Endothelial cell of hepatic sinusoid (primary cell): ENCODE data around the gene VWA5B2.

Experiments used
- in situ Hi-C: cut with HindIII; loops from 2 replicates; pipeline ENCODE4 v1.10.0; 2017; ENCODE audit warnings: low sequenced_read_pairs

Gene VWA5B2

DNA sequence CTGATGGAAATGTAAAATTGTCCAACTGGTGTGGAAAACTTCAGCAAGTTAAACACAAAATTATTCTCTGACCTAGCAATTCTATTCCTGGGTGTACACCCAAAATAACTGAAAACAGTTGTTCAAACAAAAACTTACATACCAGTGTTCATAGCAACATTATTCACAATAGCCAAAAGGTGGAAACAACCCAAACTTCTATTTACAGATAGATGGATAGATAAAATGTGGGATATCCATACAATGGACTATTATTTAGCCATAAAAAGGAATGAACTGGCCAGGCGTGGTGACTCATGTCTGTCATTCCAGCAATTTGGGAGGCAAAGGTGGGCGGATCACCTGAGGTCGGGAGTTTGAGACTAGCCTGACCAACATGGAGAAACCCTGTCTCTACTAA is 6.9 kb upstream of the VWA5B2 start:
- in situ Hi-C loops, result no loop called here

- in situ Hi-C loops, result no loop called here
Measured at GRCh38 chr3:184223946-184224345, 5.4 kb upstream of the VWA5B2 start.

- in situ Hi-C loops, result loop anchor here (5.0 kb wide), 1 partner anchor 40 kb away; no protein-coding TSS in a partner anchor
Measured at GRCh38 chr3:184227481-184227935, 1.9 kb upstream of the VWA5B2 start.

GRCh38 chr3:184228376-184229137 is 828 bp upstream of the VWA5B2 start:
- in situ Hi-C loops, result loop anchor here (5.0 kb wide), 1 partner anchor 39 kb away; no protein-coding TSS in a partner anchor

- in situ Hi-C loops, result no loop called here
Measured at GRCh38 chr3:184230081-184230602, 757 bp downstream of the VWA5B2 start.

DNA sequence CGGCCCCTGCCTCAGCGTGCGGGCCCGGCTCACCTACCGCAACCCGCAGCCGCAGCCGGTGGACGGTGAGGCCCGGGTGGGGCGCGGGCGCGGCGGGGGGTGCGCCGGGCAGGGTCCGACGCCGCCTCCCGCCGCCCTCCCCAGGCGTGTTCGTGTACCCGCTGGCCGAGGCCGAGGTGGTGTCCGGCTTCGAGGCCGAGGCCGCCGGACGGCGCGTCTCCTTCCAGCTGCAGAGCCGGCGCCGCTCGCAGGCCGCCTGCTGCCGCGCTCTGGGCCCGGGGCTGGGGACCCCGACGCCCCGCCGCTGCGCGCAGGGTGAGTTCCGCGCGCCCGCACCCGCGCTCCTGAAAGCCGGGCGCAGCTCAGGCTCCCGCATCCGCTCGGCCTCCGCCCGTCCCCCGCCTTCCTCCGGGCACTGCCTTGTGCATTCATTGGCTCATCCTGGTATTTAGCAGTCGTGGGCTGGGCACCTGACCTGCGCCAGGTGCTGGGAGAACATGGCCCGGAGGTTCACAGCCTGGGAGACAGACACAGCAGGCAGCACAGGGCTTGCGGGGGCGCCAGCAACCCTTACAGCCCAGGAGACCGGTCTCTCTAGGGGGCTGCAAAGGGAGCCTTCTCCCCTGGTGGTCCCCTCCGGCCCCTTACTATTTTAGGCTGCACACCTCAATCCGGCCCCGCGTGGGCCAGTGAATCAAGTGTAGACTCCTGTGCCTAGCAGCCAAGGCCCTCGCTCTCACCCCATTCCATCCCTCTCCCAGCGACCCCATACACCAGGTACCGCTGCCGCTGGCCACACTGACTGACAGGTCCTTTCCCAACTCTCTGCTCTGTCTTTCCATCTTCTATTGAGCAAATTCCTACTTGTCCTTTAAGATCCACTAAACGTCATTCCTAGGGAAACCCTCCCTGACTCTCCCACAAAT is 1.5 kb downstream of the VWA5B2 start:
- in situ Hi-C loops, result no loop called here

DNA sequence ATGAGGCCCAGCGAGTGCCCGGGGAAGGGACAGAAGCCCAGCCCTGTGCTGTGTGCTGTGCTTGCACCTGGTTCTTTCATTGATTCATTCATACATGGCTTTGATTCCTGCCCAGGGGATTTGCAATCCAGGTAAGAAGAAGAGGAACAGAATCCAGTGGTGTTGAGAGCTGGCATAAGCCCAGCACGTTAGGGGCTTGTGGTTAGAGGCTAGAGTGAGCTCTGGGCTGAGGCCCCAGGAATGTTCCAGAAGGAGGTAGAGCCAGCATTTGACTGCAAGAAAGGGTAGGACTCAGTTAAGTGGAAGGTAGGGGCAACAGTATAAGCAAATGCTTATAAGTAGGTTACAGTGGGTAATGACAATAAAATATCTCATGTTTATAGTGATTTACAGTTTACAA is 2.3 kb downstream of the VWA5B2 start:
- in situ Hi-C loops, result no loop called here

DNA sequence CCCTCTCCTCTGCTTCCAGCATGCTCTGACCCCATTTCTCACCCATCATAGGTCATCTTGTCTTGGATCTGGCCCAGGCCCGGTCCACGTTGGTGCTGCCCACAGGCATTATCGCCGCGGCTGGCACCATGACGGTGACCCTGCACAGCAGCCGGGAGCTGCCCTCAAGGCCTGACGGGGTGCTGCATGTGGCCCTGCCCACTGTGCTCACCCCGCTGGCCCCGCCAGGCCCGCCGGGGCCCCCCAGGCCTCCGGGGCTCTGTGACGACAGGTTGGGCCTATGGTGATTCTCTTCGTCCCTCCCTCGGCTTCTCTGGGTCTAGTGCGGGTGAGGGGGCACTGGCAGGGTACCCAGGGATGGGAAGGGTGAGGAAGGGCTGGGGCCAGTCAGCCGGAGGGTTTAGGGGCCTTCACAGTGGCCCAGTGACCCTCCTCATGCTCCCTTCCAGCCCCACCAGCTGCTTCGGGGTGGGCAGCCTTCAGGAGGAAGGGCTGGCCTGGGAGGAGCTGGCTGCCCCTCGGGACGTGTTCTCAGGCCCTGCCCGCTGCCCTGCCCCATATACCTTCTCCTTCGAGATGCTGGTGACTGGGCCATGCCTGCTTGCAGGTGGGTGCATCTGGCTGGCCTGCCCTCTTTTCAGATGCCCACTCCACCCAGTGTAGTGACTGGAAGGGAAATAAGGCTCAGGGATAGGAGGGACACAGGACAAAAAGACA is 3.9 kb downstream of the VWA5B2 start:
- in situ Hi-C loops, result no loop called here

DNA sequence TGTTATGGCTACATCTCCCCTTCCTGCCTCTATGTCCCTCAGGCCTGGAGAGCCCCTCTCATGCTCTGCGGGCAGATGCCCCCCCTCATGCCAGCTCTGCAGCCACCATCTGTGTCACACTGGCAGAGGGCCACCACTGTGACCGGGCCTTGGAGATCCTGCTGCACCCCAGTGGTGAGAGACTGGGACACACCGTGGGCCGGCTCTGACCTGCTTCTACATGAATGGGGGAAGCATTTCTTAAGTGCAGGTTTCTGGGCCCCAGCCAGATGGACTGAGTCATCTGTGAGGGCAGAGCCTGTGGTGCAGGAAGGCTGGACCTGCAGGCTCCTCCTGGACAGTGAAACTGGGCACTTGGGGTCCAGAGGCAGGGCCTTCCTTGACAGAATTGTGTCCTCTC is 4.8 kb downstream of the VWA5B2 start:
- in situ Hi-C loops, result no loop called here

DNA sequence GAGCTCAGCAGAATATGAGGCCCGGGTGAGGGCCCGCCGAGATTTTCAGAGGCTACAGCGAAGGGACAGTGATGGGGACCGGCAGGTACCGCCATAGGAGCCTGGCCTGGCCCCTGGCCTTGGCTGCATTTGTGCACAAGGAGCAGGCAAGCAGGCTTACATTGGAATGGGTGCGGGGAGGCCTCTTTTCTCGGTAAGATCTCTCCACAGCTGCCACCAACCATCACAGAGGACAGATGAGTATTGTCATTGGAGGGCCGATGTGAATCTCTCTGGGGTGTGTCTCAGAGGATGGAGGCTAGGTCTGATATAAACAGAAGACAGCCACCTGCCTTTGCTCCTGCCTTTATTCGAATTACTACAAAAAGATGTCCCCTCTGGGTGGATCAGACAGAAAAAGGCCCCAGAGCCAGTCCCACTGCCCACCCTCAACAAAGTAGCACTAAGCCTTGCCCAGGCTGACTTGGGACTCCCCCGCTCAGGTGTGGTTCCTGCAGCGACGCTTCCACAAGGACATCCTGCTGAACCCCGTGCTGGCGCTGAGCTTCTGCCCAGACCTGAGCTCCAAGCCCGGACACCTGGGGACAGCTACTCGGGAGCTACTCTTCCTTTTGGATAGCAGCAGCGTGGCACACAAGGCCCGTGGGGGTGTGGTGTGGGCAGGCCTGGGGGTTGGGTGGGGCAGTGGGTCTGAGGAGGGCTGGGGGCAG is 5.4 kb downstream of the VWA5B2 start:
- in situ Hi-C loops, result no loop called here

DNA sequence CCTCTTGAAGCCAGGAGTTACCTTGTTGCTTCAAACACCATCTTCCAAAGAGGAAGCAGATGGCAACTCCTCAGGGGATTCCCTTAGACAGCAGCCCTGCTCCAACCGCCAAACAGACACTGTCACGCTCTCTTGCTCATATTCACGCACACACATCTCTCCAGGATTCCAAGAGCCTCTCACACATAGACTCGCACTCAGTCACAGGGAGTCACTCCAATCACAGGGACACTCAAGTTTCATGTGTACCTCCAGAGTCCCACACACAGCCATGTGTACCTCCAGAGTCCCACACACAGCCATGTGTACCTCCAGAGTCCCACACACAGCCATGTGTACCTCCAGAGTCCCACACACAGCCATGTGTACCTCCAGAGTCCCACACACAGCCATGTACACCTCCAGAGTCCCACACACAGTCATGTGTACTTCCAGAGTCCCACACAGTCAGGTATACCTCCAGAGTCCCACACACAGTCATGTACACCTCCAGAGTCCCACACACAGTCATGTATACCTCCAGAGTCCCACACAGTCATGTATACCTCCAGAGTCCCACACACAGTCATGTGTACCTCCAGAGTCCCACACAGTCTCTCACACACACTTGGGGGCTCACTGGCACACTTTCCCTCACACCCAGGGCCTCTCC is 6.1 kb downstream of the VWA5B2 start:
- in situ Hi-C loops, result no loop called here

- in situ Hi-C loops, result no loop called here
Measured at GRCh38 chr3:184236033-184236410, 6.6 kb downstream of the VWA5B2 start.

- in situ Hi-C loops, result no loop called here
Measured at GRCh38 chr3:184236636-184237035, 7.3 kb downstream of the VWA5B2 start.

- in situ Hi-C loops, result no loop called here
Measured at GRCh38 chr3:184237211-184237610, 7.8 kb downstream of the VWA5B2 start.

DNA sequence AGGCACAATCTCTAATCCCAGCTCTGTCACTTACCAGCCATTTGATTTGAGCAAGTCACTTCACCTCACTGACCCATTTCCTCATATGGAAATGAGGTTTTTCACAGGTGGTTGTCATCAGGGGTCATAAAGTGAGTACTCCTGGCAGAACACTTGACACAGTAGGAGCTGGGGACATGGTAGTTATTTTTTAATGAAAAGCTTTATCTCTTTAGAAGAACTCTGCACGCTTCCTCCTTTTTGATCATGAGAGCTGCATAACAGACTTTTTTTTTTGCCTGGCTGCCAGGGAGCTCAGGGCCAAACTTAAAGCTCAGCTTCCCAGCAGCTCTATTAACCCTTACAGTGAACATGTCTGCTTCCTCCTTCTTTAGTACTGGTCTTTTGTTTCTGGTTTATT is 8.4 kb downstream of the VWA5B2 start:
- in situ Hi-C loops, result no loop called here

DNA sequence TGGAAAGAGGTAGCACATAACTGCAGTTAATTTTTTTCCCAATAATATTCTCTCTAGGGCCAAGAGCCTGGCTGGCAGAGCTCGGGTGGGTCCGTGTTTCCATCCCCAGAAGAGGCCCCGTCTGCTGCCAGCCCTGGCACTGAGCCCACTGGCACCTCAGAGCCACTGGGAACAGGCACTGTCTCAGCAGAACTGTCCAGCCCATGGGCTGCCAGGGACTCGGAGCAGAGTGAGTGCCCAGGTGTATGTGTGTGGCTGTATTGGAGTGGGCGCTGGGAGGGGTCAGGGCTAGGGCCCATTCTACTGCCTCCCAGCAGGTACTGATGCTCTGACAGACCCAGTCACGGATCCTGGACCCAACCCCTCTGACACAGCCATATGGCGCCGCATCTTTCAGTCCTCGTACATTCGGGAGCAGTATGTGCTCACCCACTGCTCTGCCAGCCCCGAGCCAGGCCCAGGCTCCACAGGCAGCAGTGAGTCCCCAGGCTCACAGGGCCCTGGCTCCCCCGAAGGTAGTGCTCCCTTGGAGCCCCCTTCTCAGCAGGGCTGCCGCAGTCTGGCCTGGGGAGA is 8.9 kb downstream of the VWA5B2 start:
- in situ Hi-C loops, result no loop called here

DNA sequence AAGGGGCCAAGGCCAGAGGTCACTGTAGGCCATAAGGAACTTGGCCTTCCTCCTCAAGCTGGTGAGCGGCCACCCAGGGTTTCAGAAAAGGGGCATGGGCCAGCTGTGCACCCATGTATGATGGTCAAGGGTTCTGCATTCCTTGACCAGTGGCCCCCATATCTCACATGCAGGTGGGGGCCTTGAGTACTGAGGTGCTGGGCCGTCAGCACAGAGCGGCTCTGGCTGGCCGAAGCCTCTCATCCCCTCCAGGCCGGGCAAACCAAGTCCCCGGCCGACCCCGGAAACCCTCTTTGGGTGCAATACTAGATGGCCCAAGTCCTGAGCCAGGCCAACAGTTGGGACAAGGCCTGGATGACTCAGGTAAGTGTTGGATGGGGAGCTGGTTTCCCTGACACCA is 9.8 kb downstream of the VWA5B2 start:
- in situ Hi-C loops, result no loop called here

- in situ Hi-C loops, result no loop called here
Measured at GRCh38 chr3:184239708-184240107, 10.3 kb downstream of the VWA5B2 start.

DNA sequence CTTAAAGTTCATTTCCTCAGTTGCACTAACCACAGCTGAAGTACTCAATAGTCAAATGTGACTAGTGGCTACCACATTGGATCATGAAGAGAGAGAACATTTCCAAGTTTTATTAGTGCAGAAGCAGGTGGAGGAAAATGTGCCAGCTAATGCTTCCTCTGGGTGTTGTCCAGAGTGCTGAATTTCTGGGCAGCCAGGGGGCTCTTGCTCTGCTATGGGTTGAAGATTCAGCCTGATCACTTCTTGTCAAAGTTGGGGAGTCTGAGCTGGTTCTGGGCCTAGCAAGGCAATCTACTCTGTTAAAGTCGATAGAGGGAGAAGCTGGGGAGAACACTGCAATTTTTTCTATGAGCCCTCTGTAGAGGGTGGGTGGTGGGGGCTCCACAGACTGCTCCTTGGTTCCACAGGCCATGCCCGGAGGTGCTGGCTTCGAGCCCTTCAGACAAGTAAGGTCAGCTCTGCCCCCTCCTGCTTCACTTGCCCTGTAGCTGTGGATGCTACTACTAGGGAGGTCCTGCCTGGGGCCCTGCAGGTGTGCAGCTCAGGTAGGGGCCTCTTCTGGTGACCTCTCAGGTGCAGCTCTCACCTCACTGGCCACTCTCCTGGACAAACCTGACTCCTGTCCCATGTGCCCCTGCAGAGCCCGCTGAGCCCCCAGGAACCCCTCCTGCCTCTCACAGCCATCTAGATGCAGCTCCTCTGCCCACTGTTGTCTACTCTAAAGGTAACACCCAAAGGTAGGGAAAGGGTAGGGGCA is 11.2 kb downstream of the VWA5B2 start:
- in situ Hi-C loops, result no loop called here
